ENCODE data around the gene RAPGEF4.

DNA sequence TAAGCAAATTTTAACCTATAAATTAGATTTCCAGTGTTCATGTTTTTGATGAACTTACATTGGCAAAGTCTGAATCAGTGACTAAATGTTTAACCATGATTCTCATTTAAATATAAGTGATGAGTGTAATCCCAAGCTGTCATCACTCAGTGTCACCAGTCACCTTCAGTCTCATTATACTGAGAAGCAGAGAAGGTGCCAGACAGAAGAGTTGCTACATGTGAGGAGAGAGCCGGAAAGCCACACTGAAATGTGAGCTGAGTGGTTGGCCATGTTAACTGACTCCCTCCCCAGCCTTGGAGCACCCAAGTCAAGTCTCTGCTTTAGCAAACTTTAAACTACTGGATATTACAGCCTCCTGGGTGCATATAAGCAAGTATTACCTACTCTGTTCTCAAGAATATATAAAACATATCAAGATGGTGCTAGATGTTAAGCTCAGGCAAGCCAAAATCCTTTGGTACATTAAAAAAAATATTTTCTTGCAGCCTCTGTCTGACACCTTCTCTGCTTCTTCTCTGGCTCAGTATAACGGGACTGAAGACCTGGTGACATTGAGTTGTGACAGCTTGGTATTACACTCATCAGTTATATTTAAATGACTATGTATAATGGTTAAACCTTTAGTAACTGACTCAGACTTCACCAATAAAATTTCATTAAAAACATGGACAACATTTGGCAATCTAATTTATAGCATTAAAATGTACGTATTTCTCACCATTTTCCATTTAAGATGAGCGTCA is 264.2 kb downstream of the RAPGEF4 start:
- no peak for TF ChIP-seq POLR2AphosphoS5 (IDR thresholded peaks at IDR 0.05)
- no peak for TF ChIP-seq EP300 (IDR thresholded peaks at IDR 0.05)

Measured in stomach (tissue), 4 donors.